GM19438 (cell line): ENCODE results near the gene FOXA3.

Experiments
- ATAC-seq: cut with Tn5 transposase; IDR thresholded peaks from one replicate; pipeline ENCODE4 v1.9.1; 2021; ENCODE audit warnings: low read depth; ENCODE audit not compliant: unreplicated experiment

FOXA3 gene

DNA sequence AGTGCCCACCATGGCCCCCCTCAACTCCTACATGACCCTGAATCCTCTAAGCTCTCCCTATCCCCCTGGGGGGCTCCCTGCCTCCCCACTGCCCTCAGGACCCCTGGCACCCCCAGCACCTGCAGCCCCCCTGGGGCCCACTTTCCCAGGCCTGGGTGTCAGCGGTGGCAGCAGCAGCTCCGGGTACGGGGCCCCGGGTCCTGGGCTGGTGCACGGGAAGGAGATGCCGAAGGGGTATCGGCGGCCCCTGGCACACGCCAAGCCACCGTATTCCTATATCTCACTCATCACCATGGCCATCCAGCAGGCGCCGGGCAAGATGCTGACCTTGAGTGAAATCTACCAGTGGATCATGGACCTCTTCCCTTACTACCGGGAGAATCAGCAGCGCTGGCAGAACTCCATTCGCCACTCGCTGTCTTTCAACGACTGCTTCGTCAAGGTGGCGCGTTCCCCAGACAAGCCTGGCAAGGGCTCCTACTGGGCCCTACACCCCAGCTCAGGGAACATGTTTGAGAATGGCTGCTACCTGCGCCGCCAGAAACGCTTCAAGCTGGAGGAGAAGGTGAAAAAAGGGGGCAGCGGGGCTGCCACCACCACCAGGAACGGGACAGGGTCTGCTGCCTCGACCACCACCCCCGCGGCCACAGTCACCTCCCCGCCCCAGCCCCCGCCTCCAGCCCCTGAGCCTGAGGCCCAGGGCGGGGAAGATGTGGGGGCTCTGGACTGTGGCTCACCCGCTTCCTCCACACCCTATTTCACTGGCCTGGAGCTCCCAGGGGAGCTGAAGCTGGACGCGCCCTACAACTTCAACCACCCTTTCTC lies 8.2 kb downstream of the FOXA3 start:
- no peak for ATAC-seq

DNA sequence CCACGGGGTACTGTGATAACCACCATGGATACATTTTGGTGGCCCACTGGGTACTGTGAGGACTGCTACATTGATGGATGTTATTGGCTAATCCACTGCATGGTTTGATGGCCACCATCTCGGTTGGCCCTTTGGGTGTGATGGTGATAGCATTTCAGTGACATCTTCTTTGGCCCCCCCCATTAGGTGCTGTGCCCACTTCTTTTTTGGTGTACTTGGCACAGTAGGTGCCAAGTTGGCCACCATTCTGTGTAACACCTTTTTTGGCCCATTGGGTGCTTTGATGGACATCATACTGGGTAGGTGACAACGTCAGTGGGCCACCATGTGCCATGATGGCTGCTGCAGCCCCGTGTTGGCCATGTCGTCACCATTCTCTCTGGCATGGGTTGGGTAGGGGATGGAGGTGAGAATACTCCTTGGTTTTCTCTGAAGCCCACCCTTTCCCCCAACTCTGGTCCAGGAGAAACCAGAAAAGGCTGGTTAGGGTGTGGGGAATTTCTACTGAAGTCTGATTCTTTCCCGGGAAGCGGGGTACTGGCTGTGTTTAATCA lies 9.2 kb downstream of the FOXA3 start:
- no peak for ATAC-seq

DNA sequence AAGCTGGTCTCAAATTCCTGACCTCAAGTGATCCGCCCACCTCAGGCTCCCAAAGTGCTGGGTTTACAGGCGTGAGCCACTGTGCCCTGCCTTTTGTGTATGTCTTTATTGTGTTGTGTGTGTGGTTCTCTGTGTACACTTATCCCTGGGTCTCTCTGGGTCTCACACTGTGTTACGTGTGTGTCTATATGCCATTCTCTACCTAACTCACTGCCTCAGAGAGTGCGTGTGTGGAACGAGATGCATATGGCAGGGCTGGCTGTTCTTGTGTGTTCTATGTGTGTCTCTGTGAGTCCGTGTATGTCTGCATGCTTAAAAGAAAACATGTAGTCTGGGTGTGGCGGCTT lies 10.5 kb downstream of the FOXA3 start:
- no peak for ATAC-seq

DNA sequence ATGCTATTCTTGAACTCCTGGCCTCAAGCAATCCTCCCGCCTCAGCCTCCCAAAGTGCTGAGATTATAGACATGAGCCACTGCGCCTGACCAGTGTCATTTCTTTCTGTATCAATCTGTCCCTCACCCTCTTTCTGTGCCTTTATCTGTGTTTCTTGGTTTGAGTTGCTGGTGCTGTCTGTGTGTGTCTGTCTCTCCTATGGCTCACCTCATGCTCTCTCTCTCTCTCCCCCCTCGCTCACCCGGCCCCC lies 12.0 kb downstream of the FOXA3 start:
- no peak for ATAC-seq

DNA sequence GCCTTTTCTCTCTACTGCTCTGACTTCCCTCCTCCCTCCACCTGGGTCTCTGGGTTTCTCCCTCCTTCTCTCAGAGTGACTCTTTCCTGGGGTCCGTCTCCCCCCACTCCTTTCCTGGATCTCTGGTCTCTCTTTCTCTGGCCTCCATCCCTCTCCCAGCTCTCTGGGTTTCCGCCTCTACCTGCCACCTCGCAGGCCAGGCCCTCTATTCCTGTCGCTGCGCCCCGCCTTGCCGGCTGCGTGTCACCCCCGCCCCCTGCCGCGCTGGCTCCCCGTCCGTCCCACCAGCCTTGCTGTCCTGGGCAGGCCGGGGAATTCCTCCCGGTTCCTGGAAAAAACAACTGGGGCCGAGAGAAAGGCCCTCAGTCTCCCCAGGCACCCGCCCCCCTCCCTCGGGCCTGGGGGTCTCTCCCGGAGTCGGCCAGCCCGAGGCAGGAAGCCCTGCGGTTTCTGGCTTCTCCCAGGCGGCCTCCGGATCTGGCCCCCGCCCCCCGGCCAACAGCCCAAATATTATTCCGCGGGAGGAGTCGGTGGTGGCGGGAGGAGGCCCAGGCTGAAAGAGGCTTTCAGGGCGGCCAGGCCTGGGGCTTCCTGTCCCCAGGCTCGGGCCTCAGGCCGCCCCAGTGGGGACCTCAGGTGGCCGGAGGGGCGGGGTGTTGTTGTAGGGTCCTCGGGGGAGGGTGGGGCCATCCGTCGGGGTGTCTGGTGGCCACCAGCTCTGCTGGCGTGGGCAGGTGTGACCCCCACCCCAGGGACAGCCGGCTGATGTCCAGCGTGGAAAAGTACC lies 12.5 kb downstream of the FOXA3 start:
- ATAC-seq = no peak

DNA sequence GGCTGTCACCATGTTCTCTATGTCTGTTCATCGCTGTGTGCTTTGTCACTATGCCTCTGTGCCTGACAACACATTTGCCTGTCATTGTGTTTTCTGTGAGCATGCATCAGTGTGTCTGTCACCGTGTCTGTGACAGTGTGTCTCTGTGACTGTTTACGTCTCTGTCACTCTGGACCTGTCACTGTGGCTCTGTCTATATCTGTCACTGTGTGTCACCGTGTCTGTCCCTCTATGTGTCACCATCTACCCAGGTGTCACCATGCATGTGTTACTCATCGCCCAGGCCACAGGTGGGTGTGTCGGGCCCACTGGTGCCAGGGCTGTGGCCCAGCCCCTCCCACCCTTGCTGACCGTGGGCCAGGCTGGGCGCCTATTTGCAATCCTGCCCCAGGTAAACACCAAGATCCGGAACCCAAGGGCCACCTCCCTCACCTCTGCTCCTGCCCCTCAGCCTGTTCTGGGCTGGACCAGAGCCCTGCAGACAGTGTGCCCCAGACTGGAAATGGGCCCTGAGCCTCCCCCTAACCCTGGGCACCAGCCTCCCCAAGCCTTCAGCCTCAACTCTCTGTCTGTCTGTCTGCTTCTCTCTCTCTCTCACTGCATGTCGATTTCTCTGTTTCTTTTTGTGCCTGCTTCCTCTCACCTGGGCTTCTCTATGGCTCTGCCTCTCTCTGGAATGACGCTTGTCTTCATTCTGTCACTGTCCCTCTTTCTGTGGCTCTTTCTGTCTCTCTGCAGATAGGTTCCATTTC lies 14.1 kb downstream of the FOXA3 start:
- no peak for ATAC-seq

DNA sequence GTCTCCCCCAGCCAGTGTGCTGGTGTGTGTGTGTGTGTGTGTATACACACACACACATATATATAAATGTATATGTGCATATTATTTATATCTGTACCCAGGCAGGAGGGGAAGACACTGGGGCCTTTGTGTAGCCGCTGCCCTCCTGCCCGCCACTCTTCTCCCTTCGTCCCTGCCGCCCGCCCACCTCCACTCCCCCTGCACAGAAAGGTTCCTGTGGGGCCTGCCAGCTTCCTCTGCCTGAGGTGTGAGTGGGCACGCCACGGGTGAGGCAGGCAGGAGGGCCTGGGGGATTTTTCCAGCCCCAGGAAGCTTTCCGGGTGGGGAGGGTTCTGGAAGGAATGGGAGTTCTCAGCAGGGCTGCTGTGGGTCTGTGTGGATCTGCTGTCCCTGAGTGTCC lies 14.9 kb downstream of the FOXA3 start:
- ATAC-seq = no peak

DNA sequence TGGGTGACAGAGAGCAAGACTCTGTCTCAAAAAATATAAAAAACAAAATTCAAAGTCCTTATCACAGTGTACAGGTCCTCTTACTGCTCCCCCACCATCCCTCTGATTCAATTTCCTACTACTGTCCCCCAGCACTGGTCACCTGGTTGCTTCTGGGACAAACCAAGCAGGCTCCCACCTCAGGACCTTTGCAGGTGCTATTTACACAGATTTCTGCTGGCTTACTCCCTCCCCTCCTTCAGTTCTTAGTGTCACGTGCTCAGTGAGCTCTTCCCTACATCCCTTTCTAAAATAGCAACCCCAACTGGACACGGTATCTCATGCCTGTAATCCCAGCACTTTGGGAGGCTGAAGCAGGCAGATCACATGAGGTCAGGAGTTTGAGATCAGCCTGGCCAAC lies 15.8 kb downstream of the FOXA3 start:
- ATAC-seq = no peak

DNA sequence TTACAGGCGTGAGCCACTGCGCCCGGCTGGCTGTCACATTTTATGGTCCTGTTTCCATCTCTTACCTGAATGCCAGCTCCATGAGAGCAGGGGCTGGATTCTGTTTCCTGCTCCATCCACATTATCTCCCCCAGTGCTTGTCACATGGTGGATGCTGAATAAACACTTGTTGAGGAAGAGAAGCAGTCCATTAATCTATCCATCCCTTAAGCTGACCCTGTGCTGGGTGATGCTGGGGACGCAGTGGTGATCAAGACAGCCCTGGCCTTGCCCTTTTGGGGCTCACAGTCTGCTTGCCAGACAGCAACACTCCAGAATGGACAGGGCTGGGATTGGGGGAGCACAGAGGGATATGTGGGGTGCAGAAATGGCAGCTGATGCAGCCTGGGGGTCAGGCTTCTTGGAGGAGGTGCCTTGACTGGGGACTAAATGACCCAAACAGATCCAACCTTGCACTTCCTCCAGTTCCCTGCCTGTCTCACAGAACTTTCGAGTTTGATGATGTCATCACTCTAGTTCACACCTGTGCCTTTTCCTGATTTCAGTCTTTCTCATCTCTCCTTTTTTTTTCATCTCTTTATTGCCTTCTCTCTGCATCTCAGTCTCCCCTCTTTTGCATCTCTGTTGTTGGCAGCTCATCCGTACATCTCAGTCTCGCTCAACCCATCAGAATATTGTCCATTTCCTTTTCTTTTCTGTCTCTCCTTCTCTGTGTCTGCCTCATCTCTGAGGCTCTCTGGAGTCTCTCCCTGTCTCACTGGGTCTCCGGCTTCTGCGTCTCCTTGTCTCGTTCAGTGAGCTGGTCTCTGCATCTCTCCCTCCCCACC lies 17.2 kb downstream of the FOXA3 start:
- no peak for ATAC-seq

DNA sequence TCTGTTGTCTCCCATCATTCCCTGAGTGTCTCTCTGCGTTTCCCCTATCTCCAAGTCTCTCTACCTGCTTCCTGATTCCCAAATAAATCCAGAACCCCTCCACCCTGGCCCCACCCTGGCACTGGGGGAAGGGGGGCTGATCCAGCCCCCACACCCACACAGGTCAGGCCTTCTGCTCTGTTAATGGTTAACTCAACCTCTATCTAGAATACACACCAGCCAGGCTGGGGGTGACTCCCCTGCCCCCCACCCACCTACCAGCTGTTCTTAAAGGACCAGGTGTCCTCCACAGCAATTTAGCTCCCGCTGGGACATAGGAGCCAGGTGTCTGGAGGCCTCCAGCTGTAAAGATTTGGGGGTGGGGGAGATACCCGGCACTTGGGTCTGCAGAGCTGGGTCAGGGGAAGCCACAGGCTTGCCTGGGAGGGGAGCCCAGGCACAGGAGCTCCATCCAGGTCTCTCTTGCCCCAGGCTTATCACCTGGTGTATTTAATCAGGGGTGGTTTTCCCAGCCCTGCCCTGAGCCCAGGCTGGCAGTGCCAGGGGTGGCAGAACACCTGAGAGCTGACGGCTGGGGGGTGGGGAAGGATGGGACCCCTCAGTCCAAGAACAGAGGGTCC lies 17.9 kb downstream of the FOXA3 start:
- no peak for ATAC-seq

DNA sequence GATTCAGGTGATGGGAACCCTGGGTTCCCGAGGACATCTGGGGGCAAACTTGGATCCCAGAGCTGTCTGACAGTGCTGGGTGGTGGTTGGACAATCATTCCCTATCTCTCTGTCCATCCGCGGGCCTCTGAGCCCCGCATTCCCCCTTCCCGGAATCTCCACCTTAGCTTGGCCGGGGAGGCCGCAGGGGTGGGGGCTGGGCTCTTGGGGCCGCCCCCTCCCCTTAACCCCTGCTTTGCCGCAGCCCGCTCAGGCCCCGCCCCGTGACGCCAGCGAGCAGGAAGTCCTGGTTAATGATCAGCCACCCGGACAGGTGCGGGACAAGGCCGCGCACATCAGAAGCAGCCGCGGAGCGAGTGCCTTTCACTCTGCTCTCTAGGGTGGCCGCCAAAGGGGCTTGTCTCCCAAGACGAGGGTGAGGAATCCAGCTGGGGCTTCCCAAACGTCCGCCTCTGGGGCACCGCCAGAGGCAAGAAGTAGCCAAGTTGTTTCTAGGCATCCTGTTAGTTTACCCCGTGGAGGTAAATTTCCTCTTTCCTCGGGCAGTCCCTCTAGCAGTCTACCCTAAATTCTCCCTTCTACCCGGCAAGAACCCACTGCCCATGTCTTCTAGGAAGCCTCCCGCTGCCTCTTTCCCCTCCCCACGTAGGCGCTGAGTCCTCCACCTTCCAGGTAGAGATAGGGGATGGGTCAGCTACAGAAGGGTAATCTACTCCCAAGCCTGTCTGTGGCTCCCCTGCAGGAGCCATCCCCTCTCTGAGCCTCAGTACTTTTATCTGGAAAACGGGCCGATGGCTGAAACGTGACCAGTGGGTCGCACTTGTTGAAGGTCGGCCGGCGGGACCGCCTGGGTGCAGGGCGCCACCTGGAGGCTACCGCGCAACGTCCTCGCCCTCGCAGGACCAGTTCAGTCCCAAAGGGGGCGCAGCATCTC lies 18.8 kb downstream of the FOXA3 start:
- no peak for ATAC-seq

DNA sequence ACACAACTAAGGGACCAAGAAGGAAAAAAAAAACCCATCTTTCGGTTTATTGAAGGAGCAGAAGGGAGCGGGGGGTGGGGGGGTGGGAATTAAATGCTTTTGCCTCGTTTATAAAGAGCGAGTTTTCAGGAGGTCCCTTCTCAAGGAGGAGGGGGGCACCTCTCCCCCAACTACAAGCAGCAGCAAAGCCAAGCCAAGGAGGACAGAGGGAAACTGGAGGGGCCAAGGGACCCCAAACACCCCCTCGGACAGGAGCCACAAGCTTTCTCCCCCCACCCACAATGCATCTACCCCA lies 19.4 kb downstream of the FOXA3 start:
- no peak for ATAC-seq

DNA sequence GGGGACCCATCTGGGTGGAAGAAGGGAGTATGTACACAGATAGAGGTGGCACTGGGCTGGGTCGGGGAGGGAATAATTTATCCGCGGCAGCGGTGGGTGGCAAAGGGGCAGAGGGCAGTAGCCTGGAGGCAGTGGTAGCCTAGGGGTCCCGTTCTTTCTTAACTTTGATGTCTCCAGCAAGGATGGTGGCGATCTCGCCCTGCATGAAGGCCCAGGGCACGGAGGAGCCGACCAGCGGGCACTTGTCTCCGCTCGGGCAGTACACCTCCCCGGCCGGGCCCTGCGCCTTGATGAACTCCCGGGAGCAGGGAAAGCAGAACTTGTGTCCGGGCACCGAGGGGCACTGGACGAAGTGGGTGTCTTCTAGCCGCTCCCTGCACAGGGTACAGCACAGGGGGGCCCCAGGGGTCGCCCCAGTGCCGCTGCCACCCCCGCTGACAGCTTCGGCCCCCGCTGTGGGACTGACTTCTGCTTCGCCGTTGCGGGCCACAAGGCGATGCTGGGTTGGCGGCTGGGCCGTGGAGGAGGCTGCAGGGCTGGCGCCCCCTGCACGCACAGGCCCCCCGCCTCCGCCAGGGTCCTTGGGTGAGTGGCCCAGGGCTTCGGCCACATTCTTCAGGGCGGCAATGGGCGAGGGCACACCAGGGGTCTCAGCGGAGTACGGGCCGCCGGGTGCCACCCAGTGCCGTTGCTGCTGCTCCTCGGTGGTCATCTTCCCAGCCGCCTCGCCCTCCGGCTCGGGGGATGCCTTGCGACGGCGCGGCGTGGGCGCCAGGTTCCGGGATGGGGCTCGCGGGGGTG lies 20.0 kb downstream of the FOXA3 start:
- ATAC-seq = no peak

DNA sequence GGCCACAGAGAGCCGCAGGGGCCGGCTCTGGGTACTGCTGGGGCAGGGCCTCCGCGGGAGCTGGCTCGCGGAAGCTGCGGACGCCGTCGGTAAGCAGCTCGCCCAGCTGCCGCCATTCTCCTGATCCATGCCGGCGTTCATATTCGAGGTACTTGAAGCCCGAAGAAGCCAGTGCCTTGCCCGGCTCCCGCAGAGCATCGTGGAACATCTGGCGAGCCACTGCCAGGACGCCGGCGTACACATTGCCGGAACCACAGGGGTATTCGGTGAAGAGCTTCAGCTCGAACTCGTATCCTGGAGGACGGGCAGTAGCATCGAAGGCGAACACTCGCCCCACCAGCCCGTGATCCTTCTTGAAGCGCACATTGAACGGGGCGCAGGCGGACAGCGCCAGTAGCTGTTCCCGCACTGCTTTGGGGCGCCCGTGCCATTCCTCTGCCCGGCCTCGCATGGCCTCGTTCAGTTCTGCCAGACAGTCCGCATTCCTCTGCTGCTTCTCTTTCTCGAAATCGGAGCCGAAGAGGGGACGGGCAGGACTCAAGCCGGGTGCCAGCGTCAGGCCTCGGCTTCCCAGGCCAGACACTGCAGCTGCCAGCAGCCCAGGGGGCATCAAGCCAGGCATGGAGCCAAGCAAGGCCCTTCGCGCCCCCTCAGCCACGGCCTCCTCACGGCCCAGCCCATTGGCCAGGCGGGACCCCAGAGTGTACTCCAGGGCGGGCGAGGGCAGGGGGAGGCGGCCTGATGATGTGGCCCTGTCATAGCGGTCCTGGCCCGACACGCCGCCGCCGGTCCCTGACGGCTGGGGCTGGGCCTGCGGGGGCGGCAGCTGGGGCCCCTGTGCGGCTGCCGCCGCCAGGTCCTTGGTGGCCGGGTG lies 20.8 kb downstream of the FOXA3 start:
- no peak for ATAC-seq

DNA sequence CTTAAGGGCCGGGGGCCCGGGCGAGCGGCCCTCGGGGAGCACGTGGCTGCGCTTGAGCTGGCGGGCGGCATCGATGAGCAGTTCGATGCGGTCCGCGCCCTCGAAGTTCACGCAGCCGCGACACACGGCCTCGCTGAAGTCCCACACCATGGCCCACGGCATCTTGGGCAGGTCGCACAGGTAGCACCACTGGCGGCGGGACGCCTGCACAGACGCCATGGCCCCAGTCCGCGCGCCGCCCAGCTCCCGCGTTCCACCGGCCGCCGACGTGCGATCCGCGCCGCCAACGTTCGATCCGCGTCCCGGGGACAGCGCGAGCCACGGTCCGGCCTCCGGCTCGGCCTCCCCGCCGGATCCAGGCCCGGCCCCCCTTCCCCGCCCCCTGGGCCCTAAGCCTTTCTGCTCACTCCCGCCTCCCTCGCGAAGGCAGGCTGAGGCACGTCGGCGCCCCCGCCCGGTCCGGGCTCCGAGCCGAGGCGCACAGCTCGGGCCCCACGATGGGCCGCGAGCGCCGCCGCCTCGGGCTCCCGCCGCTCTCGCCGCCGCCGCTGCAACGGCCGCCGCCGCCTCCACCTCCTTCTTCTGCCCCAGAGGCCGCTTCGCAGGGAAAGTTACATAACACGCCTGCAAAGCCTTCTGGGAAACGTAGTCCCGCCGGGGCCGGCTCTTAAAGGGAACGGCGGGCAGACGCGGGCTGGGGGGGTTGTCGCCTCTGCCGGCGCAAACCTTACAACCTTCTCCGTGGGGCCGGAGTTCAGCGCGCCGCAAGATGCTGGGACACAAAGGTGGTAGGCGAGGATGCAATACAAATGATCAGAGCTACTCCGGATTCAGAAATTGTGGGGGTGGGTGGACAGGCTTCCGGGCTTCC lies 21.7 kb downstream of the FOXA3 start, which contains the start of gene IRF2BP1:
Gene IRF2BP1 (minus strand): TSS at position 586 of the 871 bp plus-strand sequence. CDS start 367 bp downstream, at position 219.
- ATAC-seq = peak; percentile 38

DNA sequence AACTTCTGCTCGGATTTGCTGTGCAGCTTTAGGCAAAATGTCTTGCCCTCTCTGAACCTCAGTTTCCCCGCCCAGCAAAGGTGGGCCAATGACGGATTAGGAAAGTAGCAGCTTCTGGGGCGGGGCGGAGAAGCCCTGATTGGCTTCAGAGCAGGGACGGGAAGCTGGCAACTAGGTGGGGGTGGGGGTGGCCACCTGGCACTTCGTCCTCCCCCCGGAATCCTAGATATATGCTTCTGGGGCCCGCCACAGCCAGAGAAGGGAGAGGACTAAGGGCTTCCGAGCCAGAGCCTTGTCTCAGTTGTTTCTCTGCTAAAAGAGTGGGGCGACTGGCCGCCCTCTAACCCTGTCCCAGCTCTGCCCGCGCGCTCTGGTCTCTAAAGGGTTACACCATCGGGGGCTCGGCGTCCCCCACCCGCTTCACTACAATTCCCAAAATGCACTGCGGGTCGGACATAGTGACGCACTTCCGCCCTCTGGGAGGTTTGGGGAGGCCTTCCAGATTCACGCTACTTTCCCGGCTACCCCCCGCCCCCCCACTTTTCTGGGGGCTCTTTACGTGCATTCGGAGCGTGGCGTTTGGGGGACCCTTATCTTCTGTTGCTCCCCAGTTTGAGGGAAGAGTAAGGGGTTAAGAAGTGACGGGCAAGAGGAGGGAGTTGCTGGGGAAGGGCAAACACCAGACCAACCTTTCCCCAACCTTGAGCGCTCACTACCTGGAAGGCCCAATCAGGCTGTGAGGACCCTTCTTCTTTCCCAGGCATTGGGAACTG lies 22.5 kb downstream of the FOXA3 start:
- ATAC-seq = peak; percentile 54
